Stimulated activated naive CD8-positive, alpha-beta T cell treated with anti-CD3 and anti-CD28 coated beads, Interleukin-15, amount 100 ng/mL, for 72 hours (primary cell): ENCODE measurements around the gene NDST3.
"Not testable (repeated sequence)": the region's sequence is repeated elsewhere in the genome, so short reads cannot be mapped to it uniquely, and the experiment has no call there.

ENCODE experiments used
- ATAC-seq: fragments of 150-1000 bp; cut with Tn5 transposase; 2 replicates; pipeline ENCODE4 v1.10.0; 2021; ENCODE audit warnings: mild to moderate bottlenecking, moderate library complexity
- DNase-seq, 2 donors: peaks; one replicate each; pipeline ENCODE4 v3.0.0; 2021 to 2022
- H3K27ac Mint-ChIP-seq, 2 donors: one replicate each; pipeline ENCODE4 v1.8.0; 2022; ENCODE audit warnings: mild to moderate bottlenecking in 2 of 2, mixed read lengths in 2 of 2, moderate library complexity in 2 of 2
- H3K27me3 Mint-ChIP-seq: one replicate; pipeline ENCODE4 v1.8.0; 2022; ENCODE audit warnings: mixed read lengths
- H3K4me1 Mint-ChIP-seq: one replicate; pipeline ENCODE4 v1.8.0; 2022; ENCODE audit warnings: mild to moderate bottlenecking, mixed read lengths
- H3K4me3 Mint-ChIP-seq, 2 donors: one replicate each; pipeline ENCODE4 v1.8.0; 2022; ENCODE audit warnings: mild to moderate bottlenecking in 2 of 2, mixed read lengths in 2 of 2, moderate library complexity in 1 of 2
- H3K9me3 Mint-ChIP-seq, 2 donors: one replicate each; pipeline ENCODE4 v1.8.0; 2022; ENCODE audit warnings: mixed read lengths in 2 of 2

Gene NDST3

DNA sequence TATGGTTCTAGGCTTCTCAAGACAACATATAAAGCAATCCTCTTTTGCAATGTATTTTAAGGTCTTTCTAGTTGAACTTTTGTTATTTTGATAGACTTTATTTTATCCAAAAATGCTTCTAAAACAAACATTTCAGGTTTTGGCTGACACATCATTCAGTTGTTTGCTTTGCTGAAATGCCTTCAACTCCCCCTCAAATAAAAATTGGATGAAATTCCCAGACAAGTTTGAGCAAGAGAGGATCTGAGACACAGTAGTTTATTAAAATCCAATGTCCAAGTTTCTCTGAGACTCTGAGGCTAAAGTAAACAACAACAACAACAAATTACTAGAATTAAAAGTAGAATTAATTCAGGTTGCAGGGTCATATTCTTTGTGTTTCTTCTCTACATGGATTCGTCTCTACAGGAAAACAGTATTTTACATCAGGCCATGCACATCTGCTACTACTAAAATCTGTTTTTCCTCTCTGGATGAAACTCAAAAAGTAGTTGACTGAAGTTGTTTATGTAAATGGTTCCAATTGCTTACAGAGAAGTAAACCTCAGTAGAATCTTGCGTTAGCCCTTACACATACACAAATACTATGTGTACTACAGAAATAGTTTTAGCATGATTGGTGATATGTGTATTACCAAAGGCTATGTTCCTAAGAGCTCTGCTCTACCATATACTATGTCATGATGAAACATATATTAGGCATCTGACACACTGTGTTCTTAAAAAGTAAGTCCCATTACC, 253.6 kb downstream of the NDST3 start:
- Mint-ChIP-seq H3K4me1 (peaks cover 8% of the 10 kb centered on the region), H3K9me3 (no peaks in the 10 kb centered on the region), H3K27ac (no peak overlapping the region), H3K27me3 (no peaks in the 10 kb centered on the region), H3K4me3 (no peak overlapping the region)
- ATAC-seq (no peak), DNase-seq (no peak)

DNA sequence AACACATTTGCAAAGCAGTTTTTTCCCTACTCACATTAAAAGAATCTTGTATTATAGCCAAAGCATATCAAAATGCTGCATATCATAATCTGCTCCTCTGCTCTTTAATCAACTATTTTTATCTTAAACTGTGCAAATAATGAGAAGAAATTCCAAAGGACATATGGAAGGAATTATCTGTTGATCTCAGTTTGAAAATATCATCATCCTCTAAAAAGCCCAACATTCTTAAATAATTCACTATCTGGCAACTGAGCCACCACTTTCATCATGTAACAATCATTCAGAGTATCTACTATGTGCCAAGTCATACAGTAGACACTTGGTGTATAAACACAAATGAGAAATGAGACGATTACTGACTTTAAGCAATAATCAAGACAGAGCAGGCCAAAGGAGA, 255.5 kb downstream of the NDST3 start:
- ATAC-seq: no peak
- no peak for DNase-seq
- H3K27me3 Mint-ChIP-seq: no peaks in the 10 kb centered on the region
- H3K4me3 Mint-ChIP-seq: no peak overlapping the region
- peaks cover 8% of the 10 kb centered on the region for H3K4me1 Mint-ChIP-seq
- no peaks in the 10 kb centered on the region for H3K9me3 Mint-ChIP-seq
- H3K27ac Mint-ChIP-seq: peak overlapping the region in 1 of 2 donors; percentile 21

DNA sequence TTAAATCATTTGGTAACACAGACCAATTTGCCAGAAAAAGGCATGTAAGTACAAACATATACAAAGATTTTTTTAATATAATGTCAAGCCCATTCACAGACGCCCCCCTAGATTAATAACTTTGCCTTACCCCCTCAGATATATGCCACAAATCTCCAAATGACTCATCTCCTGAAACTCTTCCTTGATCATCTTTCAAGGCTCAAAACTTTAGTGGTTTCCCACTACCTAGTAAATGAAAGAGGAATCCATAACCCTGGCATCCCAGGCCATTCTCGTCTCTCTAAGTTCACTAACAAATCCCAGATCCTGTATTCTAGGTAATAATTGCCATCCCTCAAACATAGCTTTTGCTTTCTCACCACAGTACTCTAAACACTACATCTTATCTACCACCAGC, 256.7 kb downstream of the NDST3 start:
- Mint-ChIP-seq H3K27me3 (no peaks in the 10 kb centered on the region), H3K9me3 (no peaks in the 10 kb centered on the region), H3K4me3 (no peak overlapping the region), H3K27ac (no peak overlapping the region), H3K4me1 (peaks cover 8% of the 10 kb centered on the region)
- DNase-seq (no peak), ATAC-seq (no peak)

DNA sequence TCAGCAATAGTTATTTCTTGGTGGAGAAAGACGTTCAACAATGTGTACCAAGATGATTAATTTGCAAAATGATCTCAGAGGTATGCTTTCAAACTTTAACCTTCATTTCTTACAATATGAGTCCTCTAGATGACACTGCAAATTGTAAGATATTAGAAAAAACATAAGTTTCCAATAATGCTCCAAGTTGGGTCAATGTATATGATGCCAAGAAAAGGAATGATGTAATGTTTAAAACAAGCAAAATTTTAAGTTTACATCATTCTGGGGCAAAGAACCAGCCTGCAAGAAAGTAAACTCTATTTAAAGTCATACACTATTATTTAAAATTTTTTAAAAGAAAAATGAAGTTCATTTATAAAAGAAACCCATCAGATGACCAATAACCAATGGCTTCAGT, 262.4 kb downstream of the NDST3 start:
- H3K4me3 Mint-ChIP-seq: no peak overlapping the region
- no peaks in the 10 kb centered on the region for H3K4me1 Mint-ChIP-seq
- no peaks in the 10 kb centered on the region for H3K27me3 Mint-ChIP-seq
- DNase-seq (no peak), ATAC-seq (no peak)
- no peak overlapping the region for H3K27ac Mint-ChIP-seq
- no peaks in the 10 kb centered on the region for H3K9me3 Mint-ChIP-seq

DNA sequence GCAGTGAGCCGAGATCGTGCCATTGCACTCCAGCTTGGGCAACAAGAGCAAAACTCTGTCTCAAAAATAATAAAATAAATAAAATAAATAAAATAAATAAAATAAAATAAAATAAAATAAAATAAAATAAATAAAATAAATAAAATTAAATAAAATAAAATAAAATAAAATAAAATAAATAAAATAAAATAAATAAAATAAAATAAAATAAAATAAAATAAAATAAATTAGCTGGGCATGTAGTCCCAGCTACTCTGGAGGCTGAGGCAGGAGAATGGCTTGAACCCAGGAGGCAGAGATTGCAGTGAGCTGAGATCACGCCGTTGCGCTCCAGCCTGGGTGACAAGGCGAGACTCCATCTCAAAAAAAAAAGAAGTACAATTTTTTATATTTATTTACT, 265.3 kb downstream of the NDST3 start:
- not testable (repeated sequence) for H3K27ac Mint-ChIP-seq, H3K4me1 Mint-ChIP-seq, ATAC-seq

DNA sequence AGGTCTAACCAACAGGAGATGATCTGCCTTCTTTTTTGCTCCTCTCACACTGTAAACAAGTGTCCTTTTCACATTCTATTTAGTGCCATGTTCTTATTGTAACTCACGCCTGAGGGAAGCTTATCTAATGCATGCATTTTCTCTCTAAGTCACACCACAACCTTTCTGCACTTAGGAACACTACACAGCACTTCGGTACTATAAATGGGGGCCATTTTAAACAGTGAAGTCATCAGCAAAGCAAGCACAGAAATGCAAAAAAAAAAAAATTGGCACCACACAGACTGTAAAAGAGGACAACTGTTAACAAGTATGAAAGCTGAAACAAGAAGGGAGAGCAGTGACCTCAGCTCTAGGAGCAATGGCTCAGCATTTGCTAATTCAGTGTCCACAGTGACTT, 273.4 kb downstream of the NDST3 start:
- H3K4me3 Mint-ChIP-seq: no peak overlapping the region
- DNase-seq (no peak), ATAC-seq (no peak)
- no peaks in the 10 kb centered on the region for H3K4me1 Mint-ChIP-seq
- peaks cover 7% of the 10 kb centered on the region for H3K27me3 Mint-ChIP-seq
- no peak overlapping the region for H3K27ac Mint-ChIP-seq
- no peaks in the 10 kb centered on the region for H3K9me3 Mint-ChIP-seq

More for the DNA sequence above, 265.3 kb downstream of the NDST3 start:
- not testable (repeated sequence) for DNase-seq, H3K4me3 Mint-ChIP-seq, H3K9me3 Mint-ChIP-seq, H3K27me3 Mint-ChIP-seq
